CD4-positive, alpha-beta T cell treated with Interleukin-17A for 4 hours (primary cell): ENCODE results near the gene HEMGN.
"Not testable (repeated sequence)": the region's sequence is repeated elsewhere in the genome, so short reads cannot be mapped to it uniquely, and the experiment has no call there.

Source experiments
- DNase-seq: peaks from one replicate; pipeline ENCODE4 v3.0.0-alpha.2; 2020; ENCODE audit warnings: mixed read lengths

HEMGN gene

GRCh38 chr9:97963232-97963631 lies 25.3 kb upstream of the HEMGN start:
- DNase-seq: no peak

GRCh38 chr9:97962575-97962974 lies 24.6 kb upstream of the HEMGN start:
- no peak for DNase-seq

GRCh38 chr9:97962136-97962535 lies 24.2 kb upstream of the HEMGN start:
- no peak for DNase-seq

- DNase-seq: no peak
Measured at GRCh38 chr9:97961361-97961760, 23.4 kb upstream of the HEMGN start.

- DNase-seq: not testable (repeated sequence)
Measured at GRCh38 chr9:97960678-97961328, 22.8 kb upstream of the HEMGN start.

GRCh38 chr9:97959585-97959984 lies 21.6 kb upstream of the HEMGN start:
- no peak for DNase-seq

- no peak for DNase-seq
Measured at GRCh38 chr9:97958812-97959511, 21.0 kb upstream of the HEMGN start.

GRCh38 chr9:97956331-97956730 lies 18.4 kb upstream of the HEMGN start:
- no peak for DNase-seq

- peak; percentile 72 for DNase-seq
Measured at GRCh38 chr9:97954550-97954989, 16.6 kb upstream of the HEMGN start.

GRCh38 chr9:97950873-97951272 lies 12.9 kb upstream of the HEMGN start:
- not testable (repeated sequence) for DNase-seq

GRCh38 chr9:97947094-97947493 lies 9.1 kb upstream of the HEMGN start:
- DNase-seq: not testable (repeated sequence)

- DNase-seq: not testable (repeated sequence)
Measured at GRCh38 chr9:97945470-97945869, 7.5 kb upstream of the HEMGN start.

GRCh38 chr9:97944612-97945011 lies 6.6 kb upstream of the HEMGN start:
- no peak for DNase-seq

GRCh38 chr9:97943308-97943855 lies 5.4 kb upstream of the HEMGN start:
- no peak for DNase-seq

GRCh38 chr9:97941323-97941722 lies 3.4 kb upstream of the HEMGN start:
- DNase-seq: no peak

- no peak for DNase-seq
Measured at GRCh38 chr9:97940741-97941140, 2.8 kb upstream of the HEMGN start.

- no peak for DNase-seq
Measured at GRCh38 chr9:97940233-97940632, 2.3 kb upstream of the HEMGN start.

GRCh38 chr9:97936998-97937397 lies 974 bp downstream of the HEMGN start:
- no peak for DNase-seq

- DNase-seq: no peak
Measured at GRCh38 chr9:97935276-97935675, 2.7 kb downstream of the HEMGN start.

- peak; percentile 37 for DNase-seq
Measured at GRCh38 chr9:97934321-97935115, 3.5 kb downstream of the HEMGN start.

- no peak for DNase-seq
Measured at GRCh38 chr9:97933297-97933998, 4.5 kb downstream of the HEMGN start.

- peak; percentile 27 for DNase-seq
Measured at GRCh38 chr9:97930972-97931371, 7.0 kb downstream of the HEMGN start.
